Activated CD8-positive, alpha-beta memory T cell treated with anti-CD3 and anti-CD28 coated beads for 1 hour (primary cell): Measurements from ENCODE around the gene IFIT5.
"Not testable (repeated sequence)": the region's sequence is repeated elsewhere in the genome, so short reads cannot be mapped to it uniquely, and the experiment has no call there.

ENCODE experiments used
- DNase-seq, 2 donors: peaks; one replicate each; pipeline ENCODE4 v3.0.0-alpha.2; 2020; ENCODE audit warnings: low read depth in 1 of 2; ENCODE audit errors: extremely low read depth in 1 of 2

IFIT5 gene, protein sequence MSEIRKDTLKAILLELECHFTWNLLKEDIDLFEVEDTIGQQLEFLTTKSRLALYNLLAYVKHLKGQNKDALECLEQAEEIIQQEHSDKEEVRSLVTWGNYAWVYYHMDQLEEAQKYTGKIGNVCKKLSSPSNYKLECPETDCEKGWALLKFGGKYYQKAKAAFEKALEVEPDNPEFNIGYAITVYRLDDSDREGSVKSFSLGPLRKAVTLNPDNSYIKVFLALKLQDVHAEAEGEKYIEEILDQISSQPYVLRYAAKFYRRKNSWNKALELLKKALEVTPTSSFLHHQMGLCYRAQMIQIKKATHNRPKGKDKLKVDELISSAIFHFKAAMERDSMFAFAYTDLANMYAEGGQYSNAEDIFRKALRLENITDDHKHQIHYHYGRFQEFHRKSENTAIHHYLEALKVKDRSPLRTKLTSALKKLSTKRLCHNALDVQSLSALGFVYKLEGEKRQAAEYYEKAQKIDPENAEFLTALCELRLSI

DNA sequence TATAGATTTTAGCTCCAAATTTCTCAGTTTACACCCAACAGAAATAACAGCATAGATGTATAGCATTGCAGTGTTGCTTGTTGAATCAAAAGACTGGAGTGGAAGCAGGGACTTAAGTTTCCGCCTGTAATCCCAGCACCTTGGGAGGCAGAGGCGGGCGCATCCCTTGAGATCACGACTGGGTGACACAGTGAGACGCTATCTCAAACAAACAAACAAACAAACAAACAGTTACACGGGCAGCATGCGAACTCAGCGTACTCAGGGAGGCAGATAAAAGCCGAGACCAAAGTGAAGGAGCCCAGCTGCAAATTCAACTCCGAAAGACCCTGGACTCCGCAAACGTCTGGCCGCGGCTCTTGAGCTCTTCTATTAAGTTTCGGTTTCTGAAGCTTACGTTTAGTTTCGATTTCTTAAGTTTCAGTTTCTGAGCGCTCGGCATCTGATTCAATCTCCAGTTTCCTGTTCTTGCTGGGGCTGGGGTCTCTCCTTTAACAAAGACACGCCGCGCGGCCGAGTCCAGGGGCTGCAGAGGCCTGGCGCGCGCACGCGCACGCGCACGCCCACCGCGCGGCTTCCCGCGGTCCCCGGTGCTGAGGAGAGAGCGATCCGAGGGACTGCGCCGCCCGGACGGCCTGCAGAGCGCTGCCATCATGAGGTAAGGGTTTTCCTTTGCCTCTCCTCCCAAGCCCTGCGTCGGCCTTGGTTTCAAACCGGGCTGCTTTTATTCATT is at the start of gene IFIT5:
IFIT5 (plus strand) TSS at position 423 of the 733 bp plus-strand sequence; CDS start at position 654, 231 bp downstream.
- DNase-seq = peak; percentile 16 to 47

DNA sequence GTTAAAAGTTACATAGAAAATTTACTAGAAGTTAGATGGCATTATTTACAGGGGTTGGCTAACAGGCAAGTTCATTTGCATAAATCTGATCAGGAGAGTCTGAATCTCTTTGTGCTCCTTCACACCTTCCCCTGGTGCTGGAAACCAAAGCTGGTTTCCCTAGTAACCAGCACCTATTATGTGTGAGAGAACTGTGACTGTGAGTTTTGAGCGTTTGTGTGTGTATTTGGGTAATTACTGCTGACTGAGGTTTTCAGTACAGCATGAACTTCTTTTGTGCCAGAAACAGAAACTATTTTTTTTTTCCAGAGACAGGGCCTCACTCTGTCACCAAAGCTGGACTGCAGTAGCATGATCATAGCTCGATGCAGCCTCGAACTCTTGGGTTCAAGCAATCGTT is 46.8 kb upstream of the IFIT5 start:
- no peak for DNase-seq

DNA sequence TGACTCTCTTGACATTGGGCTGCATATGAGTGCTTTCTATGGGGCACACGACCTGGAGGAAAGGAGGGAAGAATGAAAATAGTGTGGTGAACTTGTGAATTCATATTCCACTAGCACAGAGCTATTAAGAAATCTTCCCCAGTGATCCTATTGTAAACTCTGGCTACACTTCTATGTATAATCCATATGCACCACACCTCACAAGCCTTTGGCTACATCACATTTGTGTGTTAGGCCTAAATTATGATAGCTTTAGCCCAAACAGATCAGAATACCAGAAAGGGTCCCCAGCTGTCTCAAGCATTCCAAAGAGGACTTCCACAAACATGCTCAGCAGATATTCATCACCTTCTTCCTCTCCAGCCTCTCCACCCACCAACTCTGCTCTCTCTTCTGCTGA is 46.2 kb upstream of the IFIT5 start:
- DNase-seq = no peak

DNA sequence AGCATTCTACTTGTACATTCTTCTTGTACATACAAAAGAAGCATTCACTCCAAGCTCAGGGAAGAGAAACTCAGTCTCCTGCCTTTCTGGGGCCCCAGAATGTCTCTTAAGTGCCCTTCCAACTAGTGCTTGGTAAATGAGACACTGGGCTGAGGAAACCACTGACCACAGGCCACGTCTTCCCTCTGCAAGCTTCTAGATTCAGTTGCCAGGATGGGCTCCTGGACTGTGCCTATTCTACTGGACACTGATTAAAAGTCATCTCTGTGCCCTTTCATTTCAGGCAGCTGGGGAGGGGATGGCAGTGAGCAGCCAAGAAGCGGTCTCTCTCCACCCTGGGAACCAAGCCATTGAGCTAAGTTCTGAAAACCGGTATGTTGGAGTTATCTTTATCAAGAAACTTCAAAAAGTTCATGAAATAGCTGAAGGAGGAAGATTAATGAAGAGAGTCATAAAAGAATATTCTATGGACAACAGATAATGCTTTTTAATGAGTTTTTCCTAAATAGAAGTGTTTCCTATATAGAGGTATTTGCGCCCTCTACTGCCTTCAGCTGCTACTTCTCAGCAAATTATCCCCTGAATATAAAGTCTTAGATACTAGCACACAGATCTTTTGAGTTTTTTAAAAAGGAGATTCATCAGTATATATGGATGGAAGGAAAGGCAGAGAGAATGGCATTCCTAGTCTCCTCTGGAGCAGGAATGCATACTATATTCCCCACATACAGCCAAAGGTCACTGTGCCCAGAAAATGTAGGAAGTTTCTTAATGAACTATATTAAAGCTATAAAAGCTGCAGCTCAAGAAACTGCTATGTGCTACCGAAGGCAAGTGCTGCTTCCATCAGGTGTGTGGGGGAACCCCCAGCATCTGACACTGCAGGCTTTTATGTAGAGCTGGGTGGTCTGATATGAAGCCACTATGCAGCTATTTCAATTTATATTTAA is 44.9 kb upstream of the IFIT5 start:
- DNase-seq = no peak

DNA sequence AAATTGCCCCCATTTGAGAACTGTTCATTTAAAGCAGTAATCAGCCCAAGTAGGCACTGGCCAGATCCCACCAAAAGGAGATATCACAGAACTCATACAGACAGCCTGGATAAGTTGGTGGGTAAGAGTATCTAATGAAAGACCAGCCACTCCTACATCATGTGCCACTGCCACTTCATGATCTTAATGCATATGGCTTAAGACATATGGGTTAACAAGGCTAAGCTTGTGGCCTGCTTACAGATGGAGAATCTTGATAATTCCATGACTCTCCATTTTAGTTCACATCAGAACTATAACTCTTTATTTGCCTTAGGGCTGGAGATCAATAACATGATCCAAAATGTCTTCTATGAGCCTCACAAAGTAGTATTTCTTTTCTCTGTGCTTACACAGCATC is 43.3 kb upstream of the IFIT5 start:
- DNase-seq = no peak

DNA sequence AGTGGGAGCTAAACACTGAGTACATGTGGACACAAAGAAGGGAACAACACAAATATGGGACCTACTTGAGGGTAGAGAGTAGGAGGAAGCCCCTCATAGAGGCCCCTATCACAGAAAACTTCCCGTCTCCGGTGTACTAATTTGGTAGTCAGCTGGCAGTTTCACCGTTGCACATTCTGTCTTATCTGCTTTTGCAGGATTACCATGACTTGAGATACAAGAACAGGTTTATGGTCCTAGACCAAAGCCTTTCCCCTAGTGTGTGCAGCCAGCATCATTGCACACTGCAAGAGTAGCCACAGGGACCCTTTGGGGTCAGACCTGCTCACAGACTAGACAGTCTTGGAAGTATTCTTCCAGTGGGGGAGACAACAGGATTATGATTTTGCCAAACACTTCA is 42.4 kb upstream of the IFIT5 start:
- no peak for DNase-seq

DNA sequence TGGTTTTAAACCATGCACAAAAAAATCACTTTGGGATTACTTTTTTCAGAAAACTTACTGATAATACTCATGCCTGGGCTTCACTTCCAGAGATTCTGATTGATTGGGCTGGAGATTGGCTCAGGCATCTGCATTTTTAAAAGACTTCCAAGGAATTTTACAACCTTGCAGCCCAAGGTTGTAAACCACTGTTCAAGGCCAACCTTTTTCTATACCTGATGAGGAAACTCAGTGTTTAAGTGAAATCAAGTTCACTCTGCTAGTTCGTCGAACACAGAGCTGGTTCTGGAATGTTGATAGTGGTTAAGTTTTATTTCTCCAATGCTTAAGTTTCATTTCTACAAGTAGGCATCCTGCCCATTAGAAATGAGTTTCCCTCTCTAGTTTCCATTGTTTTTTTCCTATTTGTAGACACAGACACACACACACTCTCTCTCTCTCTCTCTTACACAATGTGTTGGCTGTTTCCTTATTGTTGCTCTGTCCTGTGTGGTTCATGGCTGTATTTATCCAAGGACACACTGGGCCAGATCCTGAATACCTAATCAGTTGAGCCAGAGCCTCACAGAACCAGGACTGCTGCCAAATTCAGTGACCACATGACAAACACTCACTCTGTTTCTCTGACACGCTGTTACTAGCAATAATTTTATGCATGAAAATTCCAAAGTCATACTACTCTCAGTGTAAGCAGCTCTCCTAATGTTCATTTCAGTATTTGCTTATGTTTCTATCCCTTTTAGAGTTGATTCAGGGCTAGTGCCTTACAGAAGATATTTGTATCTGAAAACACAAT is 40.3 kb upstream of the IFIT5 start:
- no peak for DNase-seq

DNA sequence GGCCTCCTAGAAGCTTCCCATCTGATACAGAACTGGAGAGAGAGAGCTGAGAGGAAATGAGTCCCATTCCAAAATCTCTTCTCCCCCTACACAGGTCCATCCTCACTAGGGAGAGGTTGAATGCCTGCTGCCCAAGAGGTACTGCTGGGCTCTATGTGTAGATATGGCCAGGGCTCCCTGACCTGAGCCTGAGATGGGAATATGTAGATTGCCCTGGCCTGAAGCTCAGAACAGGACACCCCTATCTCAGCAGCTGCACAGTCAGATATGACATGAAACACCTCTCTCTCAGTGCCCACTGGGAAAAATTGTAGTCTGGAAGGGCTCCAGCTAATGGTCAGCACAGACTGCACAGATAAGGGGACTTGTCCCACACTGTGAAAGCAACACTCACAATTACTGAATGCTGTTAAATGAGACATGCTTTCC is 39.6 kb upstream of the IFIT5 start:
- DNase-seq = no peak

DNA sequence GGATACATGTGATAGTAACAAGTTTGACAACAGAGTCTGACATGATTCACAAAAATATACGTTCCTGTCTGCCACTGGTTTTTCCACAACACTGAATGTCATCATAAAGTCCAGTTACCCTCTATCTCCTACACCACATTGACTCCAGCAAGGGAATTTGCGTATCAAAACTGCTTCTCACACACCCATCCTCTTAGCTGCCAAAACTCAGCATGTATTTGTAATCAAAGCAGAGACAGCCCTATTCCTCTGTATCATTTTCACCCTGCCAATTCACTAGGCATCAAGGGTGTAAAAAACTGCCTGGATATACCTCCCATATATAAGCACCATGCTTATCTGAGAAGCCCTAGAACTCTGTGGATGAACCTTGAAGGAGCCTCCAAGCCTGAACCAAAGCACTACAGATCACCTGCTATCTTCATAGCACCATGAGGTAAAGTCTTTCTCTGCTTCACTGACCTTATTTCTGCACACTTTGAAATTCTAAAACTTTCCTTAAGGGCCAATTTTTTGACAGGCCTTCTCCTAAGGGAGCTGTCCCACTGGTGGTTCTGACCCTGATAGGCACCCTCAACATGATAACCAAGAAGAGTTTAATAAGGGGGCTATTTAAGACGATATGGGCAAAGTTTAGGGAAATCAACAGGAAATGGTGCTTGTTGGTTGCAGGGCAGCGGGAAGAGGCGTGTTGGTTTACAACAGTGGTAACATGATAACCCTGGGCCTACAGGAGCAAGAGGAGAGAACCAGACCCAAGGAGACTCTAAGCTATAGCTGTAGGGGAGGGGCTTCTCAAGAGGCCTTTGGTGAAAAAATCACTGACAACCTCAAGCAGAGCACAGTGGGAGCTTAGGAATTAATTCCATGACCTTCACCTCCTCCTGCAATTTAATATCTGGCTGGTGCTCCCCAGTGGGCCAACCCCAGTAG is 36.4 kb upstream of the IFIT5 start, which contains the start of gene IFIT1B:
IFIT1B (plus strand) TSS at position 352 of the 933 bp plus-strand sequence; CDS start at position 432, 80 bp downstream.
- no peak for DNase-seq

DNA sequence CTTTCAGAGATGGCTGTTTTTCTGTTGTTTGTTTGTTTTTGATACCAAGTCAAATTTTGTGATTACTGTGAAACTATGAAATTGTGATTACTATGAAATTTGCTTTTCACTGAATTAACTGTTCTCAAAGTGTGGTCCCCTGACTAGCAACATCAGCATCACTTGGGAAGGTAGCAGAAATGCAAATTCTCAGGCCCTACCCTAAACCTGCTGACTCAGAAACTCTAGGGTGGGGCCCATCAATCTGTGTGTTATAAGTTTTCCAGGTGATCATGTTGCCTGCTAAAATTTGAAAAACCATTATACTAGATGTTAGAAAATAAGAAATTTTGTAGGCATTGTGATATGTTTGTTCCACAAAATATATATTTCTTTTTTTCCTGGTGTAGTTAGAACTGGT is 35.3 kb upstream of the IFIT5 start:
- DNase-seq = no peak

DNA sequence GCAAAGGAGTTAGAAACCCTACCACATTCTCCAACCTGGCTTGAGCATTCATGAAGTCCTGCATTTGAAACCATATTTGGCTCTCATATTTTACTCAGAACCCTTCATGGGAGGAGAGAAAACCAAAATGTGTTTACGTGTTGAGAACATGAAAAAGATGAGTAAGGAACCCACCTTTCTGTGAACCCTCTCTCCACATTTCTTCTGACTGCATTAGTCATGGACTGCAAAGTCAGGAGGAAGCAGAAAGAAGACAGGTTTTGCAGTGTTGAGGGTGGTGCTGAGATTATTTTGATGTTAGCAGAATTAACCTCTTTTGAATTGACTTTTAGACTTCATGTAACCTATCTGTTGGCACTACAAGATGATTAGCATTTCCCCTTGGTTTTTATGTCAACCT is 31.6 kb upstream of the IFIT5 start:
- DNase-seq = no peak

DNA sequence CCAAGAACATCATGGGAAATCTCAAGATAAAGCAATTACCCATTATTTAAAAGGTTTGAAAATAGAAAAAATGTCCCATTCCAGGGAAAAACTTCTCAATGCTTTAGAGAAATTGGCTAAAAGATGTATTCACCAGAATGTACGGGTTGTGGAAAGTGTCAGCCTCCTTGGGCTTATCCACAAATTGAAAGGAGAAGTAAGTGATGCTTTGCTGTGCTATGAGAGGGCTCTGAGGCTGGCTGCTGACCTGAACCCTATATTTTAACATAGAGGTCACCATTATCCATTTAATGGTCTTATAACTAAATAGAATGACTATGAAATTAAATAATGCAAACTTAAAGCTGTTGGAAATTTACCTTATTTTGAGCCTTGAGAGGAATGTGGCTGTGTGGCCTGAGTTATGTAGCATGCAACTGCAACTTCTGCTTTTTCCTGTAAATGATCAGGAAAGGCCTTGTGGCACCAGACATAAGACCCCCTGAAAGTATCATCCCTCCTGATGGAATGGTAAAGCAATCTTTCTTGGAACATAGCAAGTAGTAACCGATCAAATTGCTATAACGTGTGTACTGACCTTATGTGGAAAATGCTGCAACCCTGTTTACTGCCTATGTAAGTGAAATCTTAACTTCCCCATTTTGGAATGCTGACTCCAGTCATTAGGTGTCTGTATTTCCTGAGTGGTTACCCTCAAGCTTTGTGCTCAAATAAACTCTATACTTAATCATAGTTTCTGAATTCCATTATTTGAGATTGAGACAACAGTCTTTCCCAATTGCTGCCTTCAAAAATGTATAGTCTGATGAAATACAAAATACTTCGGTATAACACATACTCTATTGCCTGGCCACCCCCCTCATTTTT is 29.7 kb upstream of the IFIT5 start:
- DNase-seq = no peak

DNA sequence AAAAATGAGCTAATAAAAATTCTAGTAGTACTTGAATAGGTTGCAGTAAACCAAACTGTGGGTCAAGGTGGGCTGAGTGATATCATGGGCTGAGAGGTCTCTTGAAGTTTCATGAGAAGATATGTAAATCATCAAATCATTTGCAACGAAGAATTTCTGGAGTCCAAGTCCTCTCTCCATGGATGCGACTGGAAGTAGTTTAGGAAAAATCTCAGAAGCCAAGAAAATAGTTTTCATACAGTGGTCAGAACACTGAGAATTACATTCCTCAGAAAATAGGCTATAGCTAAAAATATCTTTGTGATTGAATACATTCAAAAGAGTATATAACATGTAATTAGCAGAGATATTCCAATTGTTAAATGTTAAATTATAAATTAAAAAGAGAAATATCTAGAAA is 25.6 kb upstream of the IFIT5 start:
- no peak for DNase-seq

DNA sequence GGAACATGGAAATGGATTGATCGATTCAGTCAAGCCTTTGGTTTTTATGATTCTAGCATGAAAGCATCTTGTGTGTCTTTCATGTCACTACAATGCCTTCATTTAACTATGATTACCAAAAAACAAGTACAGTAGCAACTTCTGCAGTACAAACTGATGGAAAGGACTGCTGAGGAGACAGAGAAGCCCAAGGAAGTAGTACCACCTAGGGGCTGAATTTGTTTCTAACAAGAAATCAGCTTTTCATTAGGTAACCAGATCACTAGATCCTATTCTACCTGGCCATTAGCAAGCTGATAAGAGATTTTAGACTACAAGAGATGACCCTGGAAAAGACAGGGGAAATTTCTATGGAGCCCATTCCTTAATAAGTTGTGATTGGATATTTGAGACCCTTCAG is 25.1 kb upstream of the IFIT5 start:
- DNase-seq = no peak

DNA sequence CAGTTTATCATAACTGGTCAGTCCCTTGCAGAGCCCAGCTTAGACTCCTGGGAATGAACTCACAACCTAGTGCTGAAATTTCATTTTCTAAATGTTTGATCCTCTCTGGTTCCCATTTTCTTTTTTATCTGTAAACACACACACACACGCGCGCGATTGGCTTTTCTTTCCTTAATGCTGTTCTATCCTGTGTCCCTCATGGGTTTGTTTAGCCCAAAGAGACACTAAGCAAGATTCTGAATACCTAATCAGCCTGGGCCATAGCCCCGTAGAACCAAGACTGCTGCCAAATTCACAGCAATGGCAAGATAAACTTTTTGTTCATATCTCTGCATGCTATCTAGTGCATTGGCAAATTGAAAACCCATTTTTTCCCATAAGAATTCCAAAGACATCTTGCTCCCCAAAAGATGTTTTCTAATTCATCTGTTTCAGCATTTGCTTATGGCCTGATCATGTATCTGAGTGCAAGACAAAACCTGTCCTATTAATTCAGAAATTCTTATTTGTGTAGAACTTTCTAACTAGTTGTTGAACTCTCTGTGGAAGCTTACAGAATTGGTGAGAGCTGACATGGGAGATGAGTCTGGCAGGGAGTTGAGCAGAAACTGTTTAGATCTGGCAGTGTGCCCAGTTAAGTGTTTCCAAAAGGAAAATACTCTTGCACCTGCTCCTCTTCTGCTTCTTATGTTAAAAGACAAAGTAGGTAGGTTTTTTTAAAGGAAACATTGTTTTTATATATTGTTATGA is 23.7 kb upstream of the IFIT5 start:
- DNase-seq = no peak

DNA sequence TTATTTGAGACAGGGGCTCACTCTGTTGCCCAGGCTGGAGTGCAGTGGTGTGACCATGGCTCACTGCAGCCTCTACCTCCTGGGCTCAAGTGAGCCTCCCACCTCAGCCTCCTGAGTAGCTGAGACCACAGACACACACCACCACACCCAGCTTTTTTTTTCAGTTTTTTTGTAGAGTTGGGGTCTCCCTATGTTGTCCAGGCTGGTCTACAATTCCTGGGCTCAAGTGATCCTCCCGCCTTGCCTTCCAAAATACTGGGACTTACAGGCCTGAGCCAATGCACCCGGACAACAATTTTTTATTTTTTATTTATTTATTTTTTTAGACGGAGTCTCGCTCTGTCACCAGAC is 23.2 kb upstream of the IFIT5 start:
- DNase-seq = not testable (repeated sequence)
